HCT116 (cell line): Measurements from ENCODE around the gene RUNX1. TPM values are rescaled to one million over a fixed set of nuclear protein-coding genes. Genes with fewer than 3 reads are reported as not detected.

Experiments
- ATAC-seq: fragments of 200-7000 bp; cut with Tn5 transposase; 2 replicates; pipeline ENCODE4 v1.9.1; 2020; ENCODE audit warnings: mild to moderate bottlenecking, moderate library complexity
- BruUV-seq: library from RNA; stranded (reverse); fragments of 400-500 nt; replicated peaks from 2 replicates; lab custom pipeline; 2021; lab: Mats Ljungman, UMichigan
- CTCF ChIA-PET: fragments of 300-600 bp; sonication (Branson Sonifier 250); formaldehyde crosslinking; loops from one replicate; lab custom pipeline; 2021; ENCODE audit warnings: antibody characterized with exemption; lab: Charles Lee
- POLR2A ChIA-PET: fragments of 300-600, 350-600 bp; sonication (Branson Sonifier 250); formaldehyde crosslinking; loops from one replicate; lab custom pipeline; 2021; ENCODE audit warnings: antibody characterized with exemption; lab: Charles Lee
- RAD21 ChIA-PET, 2 experiments: fragments of 300-600 bp; sonication (Branson Sonifier 250); formaldehyde crosslinking; loops; one replicate each; lab custom pipeline; 2023; ENCODE audit warnings: low total read pairs in 2 of 2; ENCODE audit not compliant: uncharacterized antibody in 2 of 2, unreplicated experiment in 2 of 2, low non-redundant PET in 1 of 2; lab: Charles Lee
- DNase-seq: peaks from one replicate; pipeline ENCODE4 v3.0.0-alpha.2; 2010; ENCODE audit warnings: low read depth, low spot score
- H2AFZ ChIP-seq: fragments of 200-600 bp; shearing (Covaris generic), sonication (generic); 2 replicates; pipeline ENCODE4 v1.6.1; 2017; ENCODE audit warnings: low read depth, mixed run types, mixed read lengths, antibody characterized with exemption, low read length; ENCODE audit not compliant: poor library complexity, severe bottlenecking
- H3K27ac ChIP-seq: 2 replicates; pipeline ENCODE4 v1.5.1; 2012; ENCODE audit warnings: low read depth, low read length
- H3K27me3 ChIP-seq: fragments of 200-600 bp; sonication (generic); 2 replicates; pipeline ENCODE4 v1.6.1; 2016; ENCODE audit warnings: mixed run types, low read length, mixed read lengths; ENCODE audit not compliant: insufficient read depth
- H3K36me3 ChIP-seq, 2 experiments: fragments of 200-500 bp in 1 of 2; fragments of 200-600 bp in 1 of 2; sonication (Bioruptor generic) in 1 of 2; sonication (generic) in 1 of 2; 2 replicates each; pipeline versions ENCODE4 v1.5.1 to v1.6.1; 2014 to 2016; ENCODE audit warnings: low read length in 2 of 2, inconsistent platforms in 1 of 2, mixed read lengths in 1 of 2, mixed run types in 1 of 2; ENCODE audit not compliant: insufficient read depth in 2 of 2, control insufficient read depth in 1 of 2
- H3K4me1 ChIP-seq, 2 experiments: fragments of 200-600 bp in 1 of 2; sonication (generic) in 1 of 2; 2 replicates each; pipeline versions ENCODE4 v1.5.1 to v1.6.1; 2012 to 2017; ENCODE audit warnings: low read length in 2 of 2, inconsistent platforms in 1 of 2, mild to moderate bottlenecking in 1 of 2, mixed read lengths in 1 of 2, mixed run types in 1 of 2, moderate library complexity in 1 of 2; ENCODE audit not compliant: insufficient read depth in 2 of 2, control insufficient read depth in 1 of 2
- H3K4me2 ChIP-seq: fragments of 200-600 bp; sonication (generic); 2 replicates; pipeline ENCODE4 v1.6.1; 2017; ENCODE audit warnings: mixed run types, low read length, mixed read lengths
- H3K4me3 ChIP-seq, 2 experiments: fragments of 200-600 bp in 1 of 2; sonication (generic) in 1 of 2; replicated peaks in 1 of 2; 2 replicates each; pipeline ENCODE4 v1.5.1; 2011 to 2016; ENCODE audit warnings: low read length in 2 of 2, control low read depth in 1 of 2, low read depth in 1 of 2, mild to moderate bottlenecking in 1 of 2, mixed read lengths in 1 of 2, mixed run types in 1 of 2
- H3K79me2 ChIP-seq: fragments of 200-600 bp; sonication (generic); 2 replicates; pipeline ENCODE4 v1.6.1; 2017; ENCODE audit warnings: mild to moderate bottlenecking, mixed run types, low read length, moderate library complexity, mixed read lengths; ENCODE audit not compliant: insufficient read depth
- H3K9ac ChIP-seq: fragments of 200-600 bp; sonication (generic); 2 replicates; pipeline ENCODE4 v1.6.1; 2016; ENCODE audit warnings: low read length, mixed read lengths
- H3K9me2 ChIP-seq: fragments of 200-600 bp; sonication (generic), shearing (Covaris generic); 2 replicates; pipeline ENCODE4 v1.6.1; 2017; ENCODE audit warnings: mixed run types, mild to moderate bottlenecking, moderate library complexity; ENCODE audit not compliant: insufficient read depth
- H3K9me3 ChIP-seq, 2 experiments: fragments of 200-500 bp in 1 of 2; fragments of 200-600 bp in 1 of 2; sonication (Bioruptor generic) in 1 of 2; sonication (generic) in 1 of 2; 2 replicates each; pipeline ENCODE4 v1.6.1; 2014 to 2017; ENCODE audit warnings: low read length in 2 of 2, mixed read lengths in 2 of 2, inconsistent platforms in 1 of 2, low read depth in 1 of 2, mild to moderate bottlenecking in 1 of 2, mixed run types in 1 of 2, moderate library complexity in 1 of 2; ENCODE audit not compliant: control insufficient read depth in 1 of 2, insufficient read depth in 1 of 2
- H4K20me1 ChIP-seq: fragments of 200-600 bp; sonication (generic), shearing (Covaris generic); 2 replicates; pipeline ENCODE4 v1.6.1; 2017; ENCODE audit warnings: mixed run types, mild to moderate bottlenecking, moderate library complexity; ENCODE audit not compliant: insufficient read depth
- ATF3 ChIP-seq: IDR thresholded peaks from 2 replicates; pipeline ENCODE4 v1.6.1; 2012
- CBX3 ChIP-seq: IDR thresholded peaks from 2 replicates; pipeline ENCODE4 v1.6.1; 2012; ENCODE audit warnings: low read depth
- ELF1 ChIP-seq: IDR thresholded peaks from 2 replicates; pipeline ENCODE4 v1.6.1; 2012; ENCODE audit warnings: low read depth, borderline replicate concordance
- EZH2phosphoT487 ChIP-seq: fragments of 200-600 bp; IDR thresholded peaks from 2 replicates; pipeline ENCODE4 v1.6.1; 2018; ENCODE audit warnings: antibody characterized with exemption, borderline replicate concordance
- FOSL1 ChIP-seq: IDR thresholded peaks from 2 replicates; pipeline ENCODE4 v1.6.1; 2012; ENCODE audit warnings: low read depth
- POLR2A ChIP-seq: IDR thresholded peaks from 2 replicates; pipeline ENCODE4 v1.7.0; 2011; ENCODE audit warnings: borderline replicate concordance; ENCODE audit not compliant: insufficient read depth, insufficient read length; ENCODE audit errors: extremely low read depth
- RAD21 ChIP-seq: IDR thresholded peaks from 2 replicates; pipeline ENCODE4 v1.6.1; 2012; ENCODE audit warnings: low read depth, mild to moderate bottlenecking
- REST ChIP-seq: IDR thresholded peaks from 2 replicates; pipeline ENCODE4 v1.6.1; 2012; ENCODE audit warnings: low read depth
- SIN3A ChIP-seq: IDR thresholded peaks from 2 replicates; pipeline ENCODE4 v1.6.1; 2012; ENCODE audit warnings: low read depth
- SP1 ChIP-seq: IDR thresholded peaks from 2 replicates; pipeline ENCODE4 v1.6.1; 2012; ENCODE audit warnings: low read depth
- SRF ChIP-seq: IDR thresholded peaks from 2 replicates; pipeline ENCODE4 v1.6.1; 2012; ENCODE audit warnings: low read depth
- TCF7L2 ChIP-seq: IDR thresholded peaks from 2 replicates; pipeline ENCODE4 v1.7.0; 2011; ENCODE audit warnings: borderline replicate concordance, inconsistent platforms; ENCODE audit not compliant: insufficient read depth, insufficient read length; ENCODE audit errors: extremely low read depth
- YY1 ChIP-seq: IDR thresholded peaks from 2 replicates; pipeline ENCODE4 v1.6.1; 2011; ENCODE audit warnings: low read length, low read depth, moderate library complexity, mild to moderate bottlenecking; ENCODE audit not compliant: insufficient replicate concordance; ENCODE audit errors: extremely low read depth
- intact Hi-C: fragments of 100-400 bp; cut with micrococcal nuclease; formaldehyde crosslinking; loops from 2 replicates; pipeline ENCODE4 v1.10.0; 2022
- total RNA-seq: library from RNA; stranded (reverse); gene quantifications from one replicate; pipeline ENCODE4 v1.2.1, GENCODE V29; 2021; ENCODE audit not compliant: unreplicated experiment
- TF ChIP-seq, protein P1 (sequence below): IDR thresholded peaks from 2 replicates; pipeline ENCODE4 v1.6.1; 2012

The RUNX1 gene
- total RNA-seq, 1 experiment from 2014 or later: 33.5 TPM

GRCh38 chr21:34834290-34834689 lies 214.8 kb downstream of the RUNX1 start:
- intact Hi-C loops: no loop called here
- Histone ChIP-seq H3K36me3 (peaks cover 14 to 16% of the 10 kb centered on the region in 2 experiments; a peak in 3 of 4 replicates), H3K4me2 (no peak overlapping the region), H3K4me3 (no peak overlapping the region), H3K4me1 (peaks cover 36 to 46% of the 10 kb centered on the region in 2 experiments), H4K20me1 (no peaks in the 10 kb centered on the region), H3K9me3 (no peaks in the 10 kb centered on the region), H3K27me3 (no peaks in the 10 kb centered on the region), H3K27ac (no peak overlapping the region), H3K9ac (no peak overlapping the region), H3K9me2 (no peaks in the 10 kb centered on the region), H2AFZ (no peak overlapping the region), H3K79me2 (peaks cover 9% of the 10 kb centered on the region; the same call in 1 of the 2 replicates)
- ATAC-seq: no peak
- TF ChIP-seq CBX3: no peak
- TF ChIP-seq SP1: no peak
- TF ChIP-seq EZH2phosphoT487: no peak
- TF ChIP-seq SIN3A: no peak
- TF ChIP-seq, protein P1, sequence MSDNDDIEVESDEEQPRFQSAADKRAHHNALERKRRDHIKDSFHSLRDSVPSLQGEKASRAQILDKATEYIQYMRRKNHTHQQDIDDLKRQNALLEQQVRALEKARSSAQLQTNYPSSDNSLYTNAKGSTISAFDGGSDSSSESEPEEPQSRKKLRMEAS: no peak
- TF ChIP-seq TCF7L2: no peak
- TF ChIP-seq REST: no peak
- TF ChIP-seq ATF3: no peak
- TF ChIP-seq YY1: no peak
- no peak for TF ChIP-seq SRF
- TF ChIP-seq FOSL1: no peak
- no peak for TF ChIP-seq RAD21
- TF ChIP-seq POLR2A: no peak
- TF ChIP-seq ELF1: no peak
- ChIA-PET CTCF (no interaction called here), POLR2A (no interaction called here), RAD21 (interaction anchor here in 1 of 2 experiments (0.6 kb wide), 1 partner anchor 12 kb away, joined by 3 read pairs; no protein-coding TSS in a partner anchor)
- DNase-seq: no peak
- BruUV-seq: no TSS peak
